CD4-positive, alpha-beta memory T cell (primary cell): ENCODE results near the gene SLC6A7. TPM values are rescaled to one million over a fixed set of nuclear protein-coding genes. Genes with fewer than 3 reads are reported as not detected.

Source experiments
- CTCF ChIA-PET: fragments of 350-600 bp; sonication (Branson Sonifier 250); formaldehyde crosslinking; loops from one replicate; lab custom pipeline; 2021; ENCODE audit warnings: inconsistent platforms; ENCODE audit not compliant: partially characterized antibody; lab: Charles Lee
- POLR2A ChIA-PET: fragments of 350-600 bp; sonication (Branson Sonifier 250); formaldehyde crosslinking; loops from one replicate; lab custom pipeline; 2021; ENCODE audit not compliant: partially characterized antibody; lab: Charles Lee
- DNase-seq, 5 donors: peaks; one replicate each; pipeline versions ENCODE4 v3.0.0 to v3.0.0-alpha.2; 2020 to 2022; ENCODE audit warnings: mixed read lengths in 1 of 5
- H3K27ac ChIP-seq: one replicate; pipeline ENCODE4 v1.7.0; 2013; ENCODE audit warnings: low read depth, low read length
- H3K27me3 ChIP-seq: 2 replicates; pipeline ENCODE4 v1.7.0; 2013; ENCODE audit warnings: mild to moderate bottlenecking, low read length, moderate library complexity; ENCODE audit not compliant: insufficient read depth
- H3K36me3 ChIP-seq: 2 replicates; pipeline ENCODE4 v1.7.0; 2013; ENCODE audit warnings: mild to moderate bottlenecking, low read length, moderate library complexity; ENCODE audit not compliant: insufficient read depth
- H3K4me1 ChIP-seq: 2 replicates; pipeline ENCODE4 v1.7.0; 2013; ENCODE audit warnings: mild to moderate bottlenecking, low read length, moderate library complexity; ENCODE audit not compliant: insufficient read depth
- H3K4me3 ChIP-seq, 2 donors: one replicate each; pipeline ENCODE4 v1.7.0; 2013; ENCODE audit warnings: low read length in 2 of 2, mild to moderate bottlenecking in 1 of 2
- H3K9me3 ChIP-seq, 2 donors: one replicate each; pipeline ENCODE4 v1.7.0; 2013; ENCODE audit warnings: low read length in 2 of 2, control low read depth in 1 of 2; ENCODE audit not compliant: control insufficient read depth in 1 of 2
- H3K27ac Mint-ChIP-seq, 7 donors: one replicate each; pipeline ENCODE4 v1.8.0; 2020 to 2021; ENCODE audit warnings: mixed read lengths in 7 of 7, mild to moderate bottlenecking in 6 of 7, inconsistent platforms in 3 of 7, moderate library complexity in 3 of 7
- H3K27me3 Mint-ChIP-seq, 2 donors: one replicate each; pipeline ENCODE4 v1.8.0; 2020 to 2021; ENCODE audit warnings: mixed read lengths in 2 of 2
- H3K36me3 Mint-ChIP-seq, 2 donors: one replicate each; pipeline ENCODE4 v1.8.0; 2020 to 2021; ENCODE audit warnings: mixed read lengths in 2 of 2, inconsistent platforms in 1 of 2, mild to moderate bottlenecking in 1 of 2
- H3K4me1 Mint-ChIP-seq, 4 donors: one replicate each; pipeline ENCODE4 v1.8.0; 2020 to 2021; ENCODE audit warnings: mixed read lengths in 4 of 4, mild to moderate bottlenecking in 1 of 4
- H3K4me3 Mint-ChIP-seq, 8 donors: one replicate each; pipeline ENCODE4 v1.8.0; 2020 to 2021; ENCODE audit warnings: mixed read lengths in 8 of 8, mild to moderate bottlenecking in 7 of 8, moderate library complexity in 6 of 8, inconsistent platforms in 3 of 8
- H3K9me3 Mint-ChIP-seq, 8 donors: one replicate each; pipeline ENCODE4 v1.8.0; 2020 to 2021; ENCODE audit warnings: mixed read lengths in 8 of 8, mild to moderate bottlenecking in 5 of 8, inconsistent platforms in 3 of 8, moderate library complexity in 1 of 8
- intact Hi-C: fragments of 100-400 bp; cut with micrococcal nuclease; formaldehyde crosslinking; loops from one replicate; pipeline ENCODE4 v1.15.1; 2023
- polyA plus RNA-seq, 2 donors: library from polyadenylated mRNA; unstranded; fragments of 300-500 nt; fragmentation: Illumina TruSeq; gene quantifications; one replicate each; pipeline ENCODE4 v1.2.3, GENCODE V29; 2021
- total RNA-seq, 2 experiments: library from RNA; stranded (reverse); gene quantifications; one replicate each; pipeline ENCODE4 v1.2.3, GENCODE V29; 2021

Gene SLC6A7
- total and polyA plus RNA-seq, 4 experiments from 2014 or later = not detected

DNA sequence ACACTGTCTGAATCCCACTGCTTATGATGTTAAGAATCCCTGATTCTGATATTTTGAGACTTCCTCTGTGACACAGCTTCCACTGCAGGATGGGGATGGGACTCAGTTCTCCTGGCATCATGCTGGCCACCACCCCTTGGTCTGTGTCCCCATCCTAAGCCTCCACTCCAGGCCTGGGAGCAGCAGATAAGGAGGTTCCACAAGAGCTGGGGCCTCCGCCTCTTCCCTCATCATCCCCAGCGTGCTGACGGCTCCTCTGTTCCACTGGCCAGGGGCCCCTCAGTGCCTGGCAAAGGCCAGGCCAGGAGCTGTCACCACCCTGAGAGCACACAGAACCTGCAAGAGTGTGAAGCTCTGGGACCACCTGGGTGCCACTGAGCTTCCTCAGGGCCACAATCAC lies 59.1 kb downstream of the SLC6A7 start:
- ChIA-PET POLR2A (no interaction called here), CTCF (no interaction called here)
- no peaks in the 10 kb centered on the region for H3K9me3 ChIP-seq
- no peaks in the 10 kb centered on the region for H3K4me1 ChIP-seq
- DNase-seq = no peak
- H3K27ac ChIP-seq = no peak overlapping the region
- Mint-ChIP-seq H3K27me3 (peaks cover 0 to 7% of the 10 kb centered on the region in 2 donors), H3K9me3 (no peaks in the 10 kb centered on the region), H3K27ac (no peak overlapping the region), H3K36me3 (no peaks in the 10 kb centered on the region), H3K4me1 (no peaks in the 10 kb centered on the region), H3K4me3 (no peak overlapping the region)
- H3K4me3 ChIP-seq = no peak overlapping the region
- no peaks in the 10 kb centered on the region for H3K36me3 ChIP-seq
- no peaks in the 10 kb centered on the region for H3K27me3 ChIP-seq
- intact Hi-C loops = no loop called here

DNA sequence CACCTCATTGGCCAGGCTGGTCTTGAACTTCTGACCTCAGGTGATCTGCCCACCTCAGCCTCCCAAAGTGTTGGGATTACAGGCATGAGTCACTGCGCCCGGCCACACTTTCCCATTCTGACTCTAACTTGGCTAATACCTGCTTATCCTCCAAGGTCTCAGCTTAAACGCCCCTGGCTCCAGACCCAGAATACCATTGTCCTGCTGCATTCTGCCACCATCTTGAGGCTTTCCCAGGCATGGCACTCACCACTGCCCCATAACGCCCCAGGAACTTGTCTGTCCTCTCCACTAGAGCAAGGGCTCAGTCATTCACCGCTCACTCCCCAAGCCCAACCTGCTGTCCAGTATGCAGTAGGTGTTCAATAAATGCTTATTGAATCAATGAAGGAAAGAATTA lies 59.9 kb downstream of the SLC6A7 start:
- H3K27ac Mint-ChIP-seq = no peak overlapping the region
- no peaks in the 10 kb centered on the region for H3K4me1 Mint-ChIP-seq
- H3K4me3 Mint-ChIP-seq = no peak overlapping the region
- H3K36me3 Mint-ChIP-seq = no peaks in the 10 kb centered on the region
- H3K9me3 ChIP-seq = no peaks in the 10 kb centered on the region
- ChIA-PET CTCF (no interaction called here), POLR2A (no interaction called here)
- H3K4me1 ChIP-seq = no peaks in the 10 kb centered on the region
- no peaks in the 10 kb centered on the region for H3K27me3 ChIP-seq
- DNase-seq = no peak
- no peaks in the 10 kb centered on the region for H3K9me3 Mint-ChIP-seq
- no peak overlapping the region for H3K27ac ChIP-seq
- intact Hi-C loops = no loop called here
- H3K36me3 ChIP-seq = no peaks in the 10 kb centered on the region
- H3K27me3 Mint-ChIP-seq = peaks cover 0 to 7% of the 10 kb centered on the region in 2 donors
- no peak overlapping the region for H3K4me3 ChIP-seq

DNA sequence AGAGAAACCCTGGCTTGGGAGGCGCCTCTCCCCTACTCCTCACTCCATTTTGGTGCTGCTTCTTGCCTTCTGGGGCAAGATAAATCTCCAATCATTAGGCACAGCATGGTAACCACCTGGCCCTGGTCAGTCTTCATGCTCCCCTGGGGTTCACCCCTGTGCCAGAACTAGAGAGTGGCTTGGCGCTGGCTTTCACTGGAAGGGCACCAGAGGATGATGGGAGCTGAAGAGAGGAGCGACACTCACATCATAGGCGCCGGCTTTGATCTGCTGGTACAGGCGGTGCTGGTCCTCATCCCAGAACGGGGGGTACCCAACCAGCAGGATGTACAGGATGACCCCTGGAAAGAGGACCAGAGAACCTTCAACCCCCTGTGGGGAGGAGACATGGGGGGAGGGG lies 61.6 kb downstream of the SLC6A7 start:
- Mint-ChIP-seq H3K4me1 (no peaks in the 10 kb centered on the region), H3K27ac (no peak overlapping the region), H3K9me3 (no peaks in the 10 kb centered on the region), H3K36me3 (no peaks in the 10 kb centered on the region), H3K4me3 (no peak overlapping the region), H3K27me3 (peaks cover 2 to 7% of the 10 kb centered on the region in 2 donors)
- Histone ChIP-seq H3K4me1 (no peaks in the 10 kb centered on the region), H3K4me3 (no peak overlapping the region), H3K27me3 (no peaks in the 10 kb centered on the region), H3K36me3 (no peaks in the 10 kb centered on the region), H3K9me3 (no peaks in the 10 kb centered on the region), H3K27ac (no peak overlapping the region)
- POLR2A ChIA-PET = no interaction called here
- no peak for DNase-seq
- intact Hi-C loops = no loop called here
- CTCF ChIA-PET = no interaction called here

DNA sequence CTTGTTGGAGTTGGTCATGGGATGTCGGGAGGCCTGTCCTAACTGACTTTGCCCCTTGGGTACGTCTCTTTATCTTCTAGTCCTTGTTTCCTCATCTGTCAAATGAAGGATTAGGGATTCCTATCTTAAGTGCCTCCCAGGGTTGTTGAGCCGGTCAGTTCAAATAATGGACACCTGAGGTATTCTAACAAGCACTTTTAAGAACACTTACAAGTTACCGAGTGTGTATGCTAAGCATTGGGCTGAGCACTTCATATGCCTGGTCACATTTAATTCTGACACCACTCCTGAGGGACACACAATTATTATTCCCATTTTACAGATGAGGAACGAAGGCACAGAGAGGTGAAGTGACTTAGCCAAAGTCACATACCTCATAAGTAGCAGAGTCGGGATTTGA lies 62.6 kb downstream of the SLC6A7 start:
- Mint-ChIP-seq H3K4me3 (no peak overlapping the region), H3K36me3 (no peaks in the 10 kb centered on the region), H3K27ac (no peak overlapping the region), H3K4me1 (no peaks in the 10 kb centered on the region), H3K9me3 (no peaks in the 10 kb centered on the region), H3K27me3 (peaks cover 2 to 7% of the 10 kb centered on the region in 2 donors)
- Histone ChIP-seq H3K4me3 (no peak overlapping the region), H3K4me1 (no peaks in the 10 kb centered on the region), H3K9me3 (no peaks in the 10 kb centered on the region), H3K27me3 (no peaks in the 10 kb centered on the region), H3K36me3 (no peaks in the 10 kb centered on the region), H3K27ac (no peak overlapping the region)
- intact Hi-C loops = no loop called here
- CTCF ChIA-PET = no interaction called here
- POLR2A ChIA-PET = no interaction called here
- no peak for DNase-seq

DNA sequence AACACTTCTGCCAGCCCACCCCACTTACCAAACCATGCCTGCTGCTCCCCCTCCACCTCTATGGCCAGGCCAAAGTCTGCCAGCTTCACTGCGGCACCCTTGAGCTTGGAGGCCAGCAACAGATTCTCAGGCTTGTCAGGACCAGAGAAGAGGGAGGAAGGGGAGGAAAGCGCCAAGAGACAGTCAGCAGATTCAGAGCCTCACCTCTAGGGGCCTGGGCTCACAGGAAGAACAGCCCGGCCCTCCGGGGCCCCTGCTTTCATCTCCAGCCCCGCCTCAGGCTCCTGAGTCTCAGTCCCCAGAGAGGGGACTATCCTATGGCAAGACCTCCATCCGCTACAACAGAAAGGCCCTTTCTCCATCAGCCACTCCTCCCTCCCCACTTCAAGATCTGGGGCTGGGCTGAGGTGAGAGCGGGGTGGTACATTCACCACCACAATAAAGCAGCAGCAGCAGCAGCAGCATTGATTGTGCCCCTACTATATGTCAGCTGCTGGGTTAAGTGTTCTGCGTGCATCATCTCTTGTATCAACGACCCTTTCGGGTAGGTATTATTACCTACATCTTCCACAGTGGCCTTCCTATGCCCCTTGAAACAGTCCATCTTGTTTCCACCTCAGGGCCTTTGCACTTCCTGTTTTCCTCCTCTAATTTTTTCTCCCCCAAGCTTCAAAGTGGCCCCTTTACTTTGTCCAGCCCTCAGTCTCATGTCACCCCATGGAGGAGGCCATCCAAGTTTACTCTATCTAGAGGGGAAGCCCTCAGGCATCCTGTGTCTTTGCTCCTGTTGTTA lies 63.8 kb downstream of the SLC6A7 start:
- Mint-ChIP-seq H3K4me1 (no peaks in the 10 kb centered on the region), H3K36me3 (no peaks in the 10 kb centered on the region), H3K9me3 (no peaks in the 10 kb centered on the region), H3K27me3 (peaks cover 2 to 7% of the 10 kb centered on the region in 2 donors), H3K4me3 (no peak overlapping the region), H3K27ac (no peak overlapping the region)
- DNase-seq = no peak
- POLR2A ChIA-PET = no interaction called here
- Histone ChIP-seq H3K9me3 (no peaks in the 10 kb centered on the region), H3K36me3 (no peaks in the 10 kb centered on the region), H3K27me3 (no peaks in the 10 kb centered on the region), H3K4me1 (no peaks in the 10 kb centered on the region), H3K4me3 (no peak overlapping the region), H3K27ac (no peak overlapping the region)
- intact Hi-C loops = no loop called here
- CTCF ChIA-PET = no interaction called here

DNA sequence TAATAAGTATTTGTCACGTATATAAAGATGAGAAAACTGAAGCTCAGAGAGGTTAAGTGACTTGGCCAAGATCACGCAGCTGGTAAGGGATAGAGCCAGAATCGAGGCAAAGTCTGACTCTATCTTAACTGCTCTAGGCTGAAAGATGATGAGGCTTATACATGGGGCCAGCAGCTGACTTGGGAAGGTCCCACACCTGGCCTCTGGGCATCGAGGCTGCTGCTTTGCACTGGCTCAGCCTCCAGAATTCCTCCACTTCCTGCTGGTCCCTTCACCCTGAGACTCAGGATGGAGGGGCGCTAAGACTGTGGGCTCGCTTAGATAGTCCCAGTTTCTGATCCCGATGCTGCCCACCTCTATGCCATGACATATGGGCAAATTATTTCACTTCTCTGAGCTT lies 64.5 kb downstream of the SLC6A7 start:
- Mint-ChIP-seq H3K36me3 (no peaks in the 10 kb centered on the region), H3K4me1 (no peaks in the 10 kb centered on the region), H3K4me3 (no peak overlapping the region), H3K9me3 (no peaks in the 10 kb centered on the region), H3K27ac (no peak overlapping the region), H3K27me3 (peaks cover 2 to 7% of the 10 kb centered on the region in 2 donors)
- Histone ChIP-seq H3K27me3 (no peaks in the 10 kb centered on the region), H3K36me3 (no peaks in the 10 kb centered on the region), H3K4me3 (no peak overlapping the region), H3K9me3 (no peaks in the 10 kb centered on the region), H3K4me1 (no peaks in the 10 kb centered on the region), H3K27ac (no peak overlapping the region)
- ChIA-PET POLR2A (no interaction called here), CTCF (interaction anchor here (1.2 kb wide), 1 partner anchor 426 kb away, joined by 3 read pairs; no protein-coding TSS in a partner anchor)
- intact Hi-C loops = no loop called here
- no peak for DNase-seq

DNA sequence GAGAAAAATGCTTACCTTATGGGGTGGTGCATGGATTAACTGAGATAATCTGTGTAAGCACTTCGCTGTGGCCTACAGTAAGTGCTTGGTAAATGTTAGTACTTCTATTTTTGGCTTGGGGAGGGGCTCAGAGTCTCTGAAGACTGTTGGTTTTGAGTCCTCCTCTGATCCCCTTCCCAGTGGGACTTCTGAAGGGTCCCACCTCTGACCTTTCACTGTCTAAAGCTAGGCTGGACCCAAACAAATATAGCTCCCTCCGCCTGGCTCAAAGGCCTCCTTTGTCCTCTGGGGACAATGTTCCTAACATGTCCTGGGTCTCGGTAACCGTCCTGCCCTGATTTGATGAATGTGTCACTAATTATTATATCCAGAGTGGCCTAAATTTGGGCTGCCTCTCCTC lies 64.9 kb downstream of the SLC6A7 start:
- Histone ChIP-seq H3K4me1 (no peaks in the 10 kb centered on the region), H3K4me3 (no peak overlapping the region)
- intact Hi-C loops = no loop called here

More for the DNA sequence above, 64.9 kb downstream of the SLC6A7 start:
- Mint-ChIP-seq H3K9me3 (no peaks in the 10 kb centered on the region), H3K36me3 (no peaks in the 10 kb centered on the region), H3K27me3 (peaks cover 2 to 6% of the 10 kb centered on the region in 2 donors), H3K4me3 (no peak overlapping the region), H3K27ac (no peak overlapping the region), H3K4me1 (no peaks in the 10 kb centered on the region)
- Histone ChIP-seq H3K9me3 (no peaks in the 10 kb centered on the region), H3K36me3 (no peaks in the 10 kb centered on the region), H3K27ac (no peak overlapping the region), H3K27me3 (no peaks in the 10 kb centered on the region)
- POLR2A ChIA-PET = no interaction called here
- CTCF ChIA-PET = interaction anchor here (1.2 kb wide), 1 partner anchor 427 kb away, joined by 3 read pairs; no protein-coding TSS in a partner anchor
- no peak for DNase-seq
